ENCODE results near the gene DNAJC21. TPM values are rescaled to one million over a fixed set of nuclear protein-coding genes. Genes with fewer than 3 reads are reported as not detected.

Gene DNAJC21
- polyA plus RNA-seq, 3 donors: 8.5 to 10.2 (median 8.6) TPM

DNA sequence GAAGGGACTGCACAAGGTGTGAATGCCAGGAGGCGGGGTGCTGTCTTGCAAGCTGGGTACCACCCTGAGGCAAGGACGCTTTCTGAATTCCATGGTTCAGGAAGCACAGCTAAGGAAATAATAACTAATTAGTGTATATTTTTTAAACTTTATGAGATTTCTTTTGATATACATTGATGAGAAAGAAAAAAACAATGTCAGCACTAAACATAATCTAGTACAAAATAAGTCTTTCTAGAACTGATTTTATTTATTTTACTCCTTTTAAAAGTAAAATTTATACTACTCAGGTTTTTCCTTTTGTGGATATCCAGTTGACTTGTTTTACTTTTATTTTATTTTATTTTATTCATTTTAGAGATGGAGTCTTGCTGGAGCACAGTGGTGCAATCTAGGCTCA is 3.6 kb downstream of the DNAJC21 start:
- no CpG with 5 or more reads among the region's 2 CpGs for WGBS (ENCODE audit: insufficient coverage)
- Histone ChIP-seq H4K20me1 (ENCODE audit: insufficient read depth, low read length) (no peaks in the 10 kb centered on the region), H3K36me3 (replicated peaks in 1 of 2; ENCODE audit: control insufficient read depth in 1 of 2, insufficient read depth in 2 of 2, low read length in 2 of 2) (peaks cover 36 to 44% of the 10 kb centered on the region in 2 donors), H3K27me3 (ENCODE audit: control insufficient read depth in 2 of 2, insufficient read depth in 2 of 2, low read length in 2 of 2) (no peaks in the 10 kb centered on the region), H2AFZ (ENCODE audit: insufficient read depth, low read depth, low read length, poor library complexity, severe bottlenecking) (no peak overlapping the region), H3K4me2 (replicated peaks; ENCODE audit: extremely low read depth, low read length, poor library complexity, severe bottlenecking) (no peak overlapping the region), H3K27ac (ENCODE audit: low read depth in 1 of 2, low read length in 2 of 2) (no peak overlapping the region), H3K9me3 (replicated peaks in 1 of 2; ENCODE audit: control insufficient read depth in 1 of 2, insufficient read depth in 1 of 2, low read length in 2 of 2) (no peaks in the 10 kb centered on the region), H3K4me3 (replicated peaks in 1 of 3; ENCODE audit: low read depth in 2 of 3, low read length in 3 of 3) (no peak overlapping the region), H3K4me1 (ENCODE audit: control insufficient read depth in 1 of 2, insufficient read depth in 2 of 2, low read length in 2 of 2) (peaks cover 16 to 21% of the 10 kb centered on the region in 2 donors), H3K9ac (ENCODE audit: insufficient read depth, low read length, poor library complexity, severe bottlenecking) (no peak overlapping the region), H3K79me2 (ENCODE audit: insufficient read depth, low read length) (peaks cover 47% of the 10 kb centered on the region)
- Mint-ChIP-seq H3K36me3 (peaks cover 34 to 35% of the 10 kb centered on the region in 2 donors), H3K4me3 (no peak overlapping the region), H3K9me3 (no peaks in the 10 kb centered on the region), H3K27ac (no peak overlapping the region), H3K4me1 (peaks cover 24% of the 10 kb centered on the region), H3K27me3 (ENCODE audit: low read depth in 3 of 3) (peaks cover 0 to 2% (median 0%) of the 10 kb centered on the region in 3 donors)
- TF ChIP-seq, protein P1, sequence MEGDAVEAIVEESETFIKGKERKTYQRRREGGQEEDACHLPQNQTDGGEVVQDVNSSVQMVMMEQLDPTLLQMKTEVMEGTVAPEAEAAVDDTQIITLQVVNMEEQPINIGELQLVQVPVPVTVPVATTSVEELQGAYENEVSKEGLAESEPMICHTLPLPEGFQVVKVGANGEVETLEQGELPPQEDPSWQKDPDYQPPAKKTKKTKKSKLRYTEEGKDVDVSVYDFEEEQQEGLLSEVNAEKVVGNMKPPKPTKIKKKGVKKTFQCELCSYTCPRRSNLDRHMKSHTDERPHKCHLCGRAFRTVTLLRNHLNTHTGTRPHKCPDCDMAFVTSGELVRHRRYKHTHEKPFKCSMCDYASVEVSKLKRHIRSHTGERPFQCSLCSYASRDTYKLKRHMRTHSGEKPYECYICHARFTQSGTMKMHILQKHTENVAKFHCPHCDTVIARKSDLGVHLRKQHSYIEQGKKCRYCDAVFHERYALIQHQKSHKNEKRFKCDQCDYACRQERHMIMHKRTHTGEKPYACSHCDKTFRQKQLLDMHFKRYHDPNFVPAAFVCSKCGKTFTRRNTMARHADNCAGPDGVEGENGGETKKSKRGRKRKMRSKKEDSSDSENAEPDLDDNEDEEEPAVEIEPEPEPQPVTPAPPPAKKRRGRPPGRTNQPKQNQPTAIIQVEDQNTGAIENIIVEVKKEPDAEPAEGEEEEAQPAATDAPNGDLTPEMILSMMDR (IDR thresholded peaks at IDR 0.05): no peak
- no peak for DNase-seq
- intact Hi-C loops (cut with micrococcal nuclease): loop anchor here in 1 of 2 donors (10.0 kb wide), 1 partner anchor 1488 kb away; the partner anchor contains the start of gene TARS1

DNA sequence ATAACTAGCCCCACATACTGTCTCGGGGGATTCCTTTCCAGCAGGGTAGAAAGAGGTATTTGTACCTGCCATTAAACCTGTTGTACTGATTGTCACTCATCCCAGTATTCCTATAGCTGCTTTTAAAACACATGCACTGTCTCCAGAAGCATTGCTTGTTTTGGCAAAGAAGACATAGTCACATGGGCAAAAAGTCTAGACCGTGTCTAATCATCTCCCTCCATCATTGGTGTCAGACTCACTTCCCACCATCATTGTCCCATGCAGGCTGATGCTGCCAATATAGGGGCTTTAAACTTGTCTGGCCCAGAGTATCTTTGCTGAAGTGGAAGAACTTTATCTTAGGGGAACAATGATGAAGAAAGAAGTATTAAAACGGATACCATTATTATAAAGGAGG is 12.6 kb downstream of the DNAJC21 start:
- TF ChIP-seq, protein P1 (IDR thresholded peaks at IDR 0.05): no peak
- no peak overlapping the region for H3K4me3 ChIP-seq (replicated peaks in 1 of 3; ENCODE audit: low read depth in 2 of 3, low read length in 3 of 3)
- no peaks in the 10 kb centered on the region for H3K9me3 ChIP-seq (replicated peaks in 1 of 2; ENCODE audit: control insufficient read depth in 1 of 2, insufficient read depth in 1 of 2, low read length in 2 of 2)
- peaks cover 71 to 97% of the 10 kb centered on the region in 2 donors for H3K36me3 ChIP-seq (replicated peaks in 1 of 2; ENCODE audit: control insufficient read depth in 1 of 2, insufficient read depth in 2 of 2, low read length in 2 of 2)
- Mint-ChIP-seq H3K27ac (no peak overlapping the region), H3K9me3 (no peaks in the 10 kb centered on the region), H3K4me1 (no peaks in the 10 kb centered on the region), H3K36me3 (peaks cover 66 to 88% of the 10 kb centered on the region in 2 donors), H3K4me3 (no peak overlapping the region), H3K27me3 (ENCODE audit: low read depth in 3 of 3) (peaks cover 0 to 2% (median 0%) of the 10 kb centered on the region in 3 donors)
- intact Hi-C loops (cut with micrococcal nuclease): no loop called here
- no peak overlapping the region for H3K9ac ChIP-seq (ENCODE audit: insufficient read depth, low read length, poor library complexity, severe bottlenecking)
- H3K4me2 ChIP-seq (replicated peaks; ENCODE audit: extremely low read depth, low read length, poor library complexity, severe bottlenecking): no peak overlapping the region
- no peak for DNase-seq
- no peaks in the 10 kb centered on the region for H3K79me2 ChIP-seq (ENCODE audit: insufficient read depth, low read length)
- no peaks in the 10 kb centered on the region for H3K4me1 ChIP-seq (ENCODE audit: control insufficient read depth in 1 of 2, insufficient read depth in 2 of 2, low read length in 2 of 2)
- 100% methylated on average over 1 of the region's 3 CpGs for WGBS (ENCODE audit: insufficient coverage)
- no peak overlapping the region for H2AFZ ChIP-seq (ENCODE audit: insufficient read depth, low read depth, low read length, poor library complexity, severe bottlenecking)
- no peak overlapping the region for H3K27ac ChIP-seq (ENCODE audit: low read depth in 1 of 2, low read length in 2 of 2)
- H3K27me3 ChIP-seq (ENCODE audit: control insufficient read depth in 2 of 2, insufficient read depth in 2 of 2, low read length in 2 of 2): no peaks in the 10 kb centered on the region
- no peaks in the 10 kb centered on the region for H4K20me1 ChIP-seq (ENCODE audit: insufficient read depth, low read length)

Data from CD14-positive monocyte (primary cell).